ENCODE results near the gene CRELD2.
A peak's percentile ranks its signal among the peaks of the same experiment; 100 is the strongest.

The CRELD2 gene

GRCh38 chr22:49951986-49952896 is 33.8 kb downstream of the CRELD2 start:
- no peak for TF ChIP-seq CTCF (IDR thresholded peaks at IDR 0.05)
- Histone ChIP-seq H3K4me3 (no peak overlapping the region), H3K27ac (peak overlapping the region in 1 of 2 donors; percentile 20)
- DNase-seq (ENCODE audit: low spot score), result no peak

GRCh38 chr22:49953027-49953679 is 34.7 kb downstream of the CRELD2 start:
- Histone ChIP-seq H3K27ac (peak overlapping the region in 1 of 2 donors; percentile 27), H3K4me3 (no peak overlapping the region)
- no peak for TF ChIP-seq CTCF (IDR thresholded peaks at IDR 0.05)
- no peak for DNase-seq (ENCODE audit: low spot score)

GRCh38 chr22:49953680-49954344 is 35.4 kb downstream of the CRELD2 start:
- Histone ChIP-seq H3K27ac (peak overlapping the region in 1 of 2 donors; percentile 27), H3K4me3 (no peak overlapping the region)
- TF ChIP-seq CTCF (IDR thresholded peaks at IDR 0.05), result no peak
- DNase-seq (ENCODE audit: low spot score), result no peak

GRCh38 chr22:49954354-49954753 is 35.9 kb downstream of the CRELD2 start:
- no peak for DNase-seq (ENCODE audit: low spot score)

GRCh38 chr22:49954991-49955580 is 36.7 kb downstream of the CRELD2 start:
- H3K27ac ChIP-seq, result no peak overlapping the region
- no peak overlapping the region for H3K4me3 ChIP-seq
- TF ChIP-seq CTCF (IDR thresholded peaks at IDR 0.05), result no peak
- no peak for DNase-seq (ENCODE audit: low spot score)

More at GRCh38 chr22:49954354-49954753, 35.9 kb downstream of the CRELD2 start:
- TF ChIP-seq CTCF (IDR thresholded peaks at IDR 0.05), result no peak
- H3K27ac ChIP-seq, result peak overlapping the region in 1 of 2 donors; percentile 27
- no peak overlapping the region for H3K4me3 ChIP-seq

GRCh38 chr22:49955581-49956417 is 37.4 kb downstream of the CRELD2 start:
- DNase-seq (ENCODE audit: low spot score), result no peak
- H3K4me3 ChIP-seq, result no peak overlapping the region
- H3K27ac ChIP-seq, result no peak overlapping the region
- TF ChIP-seq CTCF (IDR thresholded peaks at IDR 0.05), result no peak
